GM18505 (cell line): Measurements from ENCODE around the gene HACL1.
"Not testable (repeated sequence)": the region's sequence is repeated elsewhere in the genome, so short reads cannot be mapped to it uniquely, and the experiment has no call there.

ENCODE experiments used
- ATAC-seq: cut with Tn5 transposase; IDR thresholded peaks from one replicate; pipeline ENCODE4 v1.9.1; 2021; ENCODE audit not compliant: unreplicated experiment
- POLR2A ChIP-seq: IDR thresholded peaks from 4 replicates; pipeline ENCODE4 v1.6.1; 2011; ENCODE audit warnings: borderline replicate concordance; ENCODE audit not compliant: insufficient read depth, insufficient read length; ENCODE audit errors: extremely low read depth

HACL1 gene

GRCh38 chr3:15616053-15616452, 14.7 kb upstream of the HACL1 start:
- no peak for TF ChIP-seq POLR2A
- ATAC-seq: no peak

- ATAC-seq: no peak
- no peak for TF ChIP-seq POLR2A
Measured at GRCh38 chr3:15614958-15615357, 13.6 kb upstream of the HACL1 start.

- ATAC-seq: no peak
- TF ChIP-seq POLR2A: no peak
Measured at GRCh38 chr3:15612001-15612400, 10.6 kb upstream of the HACL1 start.

GRCh38 chr3:15611018-15611417, 9.6 kb upstream of the HACL1 start:
- no peak for TF ChIP-seq POLR2A
- no peak for ATAC-seq

- ATAC-seq: no peak
- TF ChIP-seq POLR2A: no peak
Measured at GRCh38 chr3:15610082-15610759, 8.9 kb upstream of the HACL1 start.

GRCh38 chr3:15606434-15606891, 5.1 kb upstream of the HACL1 start:
- no peak for TF ChIP-seq POLR2A
- no peak for ATAC-seq

GRCh38 chr3:15604584-15604983, 3.2 kb upstream of the HACL1 start:
- not testable (repeated sequence) for ATAC-seq

GRCh38 chr3:15602816-15603215, 1.4 kb upstream of the HACL1 start:
- not testable (repeated sequence) for ATAC-seq

GRCh38 chr3:15602146-15602536, 772 bp upstream of the HACL1 start:
- ATAC-seq: peak; percentile 9
- no peak for TF ChIP-seq POLR2A

- TF ChIP-seq POLR2A: no peak
- peak; percentile 21 for ATAC-seq
Measured at GRCh38 chr3:15601046-15601398, 347 bp downstream of the HACL1 start.

- ATAC-seq: no peak
- no peak for TF ChIP-seq POLR2A
Measured at GRCh38 chr3:15595955-15596354, 5.4 kb downstream of the HACL1 start.

- no peak for ATAC-seq
- no peak for TF ChIP-seq POLR2A
Measured at GRCh38 chr3:15592968-15593367, 8.4 kb downstream of the HACL1 start.

- no peak for ATAC-seq
- TF ChIP-seq POLR2A: no peak
Measured at GRCh38 chr3:15591928-15592327, 9.4 kb downstream of the HACL1 start.

GRCh38 chr3:15591242-15591641, 10.1 kb downstream of the HACL1 start:
- no peak for ATAC-seq
- no peak for TF ChIP-seq POLR2A

- TF ChIP-seq POLR2A: no peak
- no peak for ATAC-seq
Measured at GRCh38 chr3:15585111-15585845, 16.1 kb downstream of the HACL1 start.
